ENCODE measurements around the gene TIMMDC1.
A peak's percentile ranks its signal among the peaks of the same experiment; 100 is the strongest.

Gene TIMMDC1

GRCh38 chr3:119558626-119559317 lies 60.4 kb downstream of the TIMMDC1 start:
- peaks cover 66% of the 10 kb centered on the region for H3K79me2 ChIP-seq (ENCODE audit: insufficient read depth, low read length)
- H3F3A ChIP-seq (ENCODE audit: insufficient read depth), result peaks cover 35% of the 10 kb centered on the region
- H4K20me1 ChIP-seq (ENCODE audit: low read depth, low read length), result no peaks in the 10 kb centered on the region
- no peaks in the 10 kb centered on the region for H3K9me2 ChIP-seq (replicated peaks; ENCODE audit: insufficient read depth, low read length)
- H3K27ac ChIP-seq (ENCODE audit: low read depth, low read length), result peak overlapping the region; percentile 96
- peaks cover 15% of the 10 kb centered on the region for H3K36me3 ChIP-seq (ENCODE audit: low read length)
- no peaks in the 10 kb centered on the region for H3K27me3 ChIP-seq (ENCODE audit: low read length)
- H3K4me3 ChIP-seq (ENCODE audit: insufficient read depth, low read length, poor library complexity, severe bottlenecking), result peak overlapping the region; percentile 62
- TF ChIP-seq EZH2phosphoT487 (conservative IDR thresholded peaks at IDR 0.05; ENCODE audit: low read length) (no peak), CTCF (IDR thresholded peaks at IDR 0.05; ENCODE audit: insufficient read depth, low read length, poor library complexity, severe bottlenecking) (no peak)
- peak overlapping the region; percentile 77 for H3K9ac ChIP-seq (ENCODE audit: low read length)
- no peaks in the 10 kb centered on the region for H3K9me3 ChIP-seq (ENCODE audit: insufficient read depth, low read length)
- H2AFZ ChIP-seq (ENCODE audit: low read depth, low read length, severe bottlenecking), result peak overlapping the region; percentile 24
- peak overlapping the region; percentile 68 for H3K4me2 ChIP-seq (ENCODE audit: low read depth, low read length, poor library complexity, severe bottlenecking)

DNA sequence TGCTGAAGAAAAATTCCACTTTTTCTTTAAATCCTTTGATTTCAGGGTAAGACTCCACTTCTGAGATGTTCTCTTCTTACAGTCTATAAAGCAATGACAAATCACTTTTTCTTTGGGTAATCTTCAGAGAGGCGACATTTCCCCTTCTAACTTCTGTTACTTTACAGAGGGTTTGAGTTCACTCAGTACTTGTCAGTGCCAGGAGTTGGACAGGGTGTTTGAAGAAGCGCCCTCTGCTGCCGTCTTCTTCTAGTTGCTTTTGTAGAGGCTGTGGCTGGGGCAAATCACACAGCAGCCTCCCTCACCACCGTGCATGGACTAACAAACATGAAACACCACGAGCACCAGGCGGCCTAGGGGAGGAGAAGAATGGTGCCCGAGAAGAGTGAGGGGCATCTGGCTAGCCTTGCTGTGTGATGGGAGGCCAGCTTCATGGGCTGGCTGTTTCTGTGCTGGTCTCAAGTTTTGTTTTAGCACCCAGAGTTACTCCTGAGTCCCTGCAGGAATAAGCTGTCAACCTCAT lies 61.2 kb downstream of the TIMMDC1 start, which contains the start of gene CD80:
Gene CD80, minus strand, starts transcription at position 174 of the 523 bp plus-strand sequence. CDS start 1,886 bp downstream, outside the sequence.
- no peaks in the 10 kb centered on the region for H3K9me2 ChIP-seq (replicated peaks; ENCODE audit: insufficient read depth, low read length)
- no peak for TF ChIP-seq EZH2phosphoT487 (conservative IDR thresholded peaks at IDR 0.05; ENCODE audit: low read length)
- peak; percentile 65 for TF ChIP-seq CTCF (IDR thresholded peaks at IDR 0.05; ENCODE audit: insufficient read depth, low read length, poor library complexity, severe bottlenecking)
- peak within 1 kb of the TSS; percentile 77 for H3K9ac ChIP-seq (ENCODE audit: low read length)
- H3F3A ChIP-seq (ENCODE audit: insufficient read depth), result peaks cover 35% of the 10 kb centered on the region
- peaks cover 58% of the 10 kb centered on the region for H3K79me2 ChIP-seq (ENCODE audit: insufficient read depth, low read length)
- peak within 1 kb of the TSS; percentile 96 for H3K27ac ChIP-seq (ENCODE audit: low read depth, low read length)
- peak within 1 kb of the TSS; percentile 68 for H3K4me2 ChIP-seq (ENCODE audit: low read depth, low read length, poor library complexity, severe bottlenecking)
- H2AFZ ChIP-seq (ENCODE audit: low read depth, low read length, severe bottlenecking), result peak within 1 kb of the TSS; percentile 76
- no peaks in the 10 kb centered on the region for H4K20me1 ChIP-seq (ENCODE audit: low read depth, low read length)
- no peaks in the 10 kb centered on the region for H3K27me3 ChIP-seq (ENCODE audit: low read length)
- no peaks in the 10 kb centered on the region for H3K9me3 ChIP-seq (ENCODE audit: insufficient read depth, low read length)
- peak within 1 kb of the TSS; percentile 62 for H3K4me3 ChIP-seq (ENCODE audit: insufficient read depth, low read length, poor library complexity, severe bottlenecking)
- H3K36me3 ChIP-seq (ENCODE audit: low read length), result peaks cover 15% of the 10 kb centered on the region

- peak overlapping the region; percentile 68 for H3K4me2 ChIP-seq (ENCODE audit: low read depth, low read length, poor library complexity, severe bottlenecking)
- H2AFZ ChIP-seq (ENCODE audit: low read depth, low read length, severe bottlenecking), result peak overlapping the region; percentile 76
- peak overlapping the region; percentile 96 for H3K27ac ChIP-seq (ENCODE audit: low read depth, low read length)
- H3K27me3 ChIP-seq (ENCODE audit: low read length), result no peaks in the 10 kb centered on the region
- peaks cover 35% of the 10 kb centered on the region for H3F3A ChIP-seq (ENCODE audit: insufficient read depth)
- no peaks in the 10 kb centered on the region for H4K20me1 ChIP-seq (ENCODE audit: low read depth, low read length)
- peaks cover 15% of the 10 kb centered on the region for H3K36me3 ChIP-seq (ENCODE audit: low read length)
- H3K79me2 ChIP-seq (ENCODE audit: insufficient read depth, low read length), result peaks cover 52% of the 10 kb centered on the region
- H3K4me3 ChIP-seq (ENCODE audit: insufficient read depth, low read length, poor library complexity, severe bottlenecking), result peak overlapping the region; percentile 48
- no peaks in the 10 kb centered on the region for H3K9me2 ChIP-seq (replicated peaks; ENCODE audit: insufficient read depth, low read length)
- no peaks in the 10 kb centered on the region for H3K9me3 ChIP-seq (ENCODE audit: insufficient read depth, low read length)
- TF ChIP-seq CTCF (IDR thresholded peaks at IDR 0.05; ENCODE audit: insufficient read depth, low read length, poor library complexity, severe bottlenecking), result no peak
- no peak for TF ChIP-seq EZH2phosphoT487 (conservative IDR thresholded peaks at IDR 0.05; ENCODE audit: low read length)
- peak overlapping the region; percentile 77 for H3K9ac ChIP-seq (ENCODE audit: low read length)
Observed at GRCh38 chr3:119560160-119560559, 61.8 kb downstream of the TIMMDC1 start.
